B cell (primary cell): ENCODE data around the gene NPHP4. TPM values are rescaled to one million over a fixed set of nuclear protein-coding genes. Genes with fewer than 3 reads are reported as not detected.

Experiments used
- ATAC-seq: fragments of 200-7000 bp; cut with Tn5 transposase; one replicate; pipeline ENCODE4 v1.10.0; 2021; ENCODE audit warnings: low read depth, mild to moderate bottlenecking, moderate number of reproducible peaks, moderate library complexity
- CTCF ChIA-PET: fragments of 350-600 bp; sonication (Branson Sonifier 250); formaldehyde crosslinking; loops from one replicate; lab custom pipeline; 2021; ENCODE audit warnings: antibody characterized with exemption, inconsistent platforms; lab: Charles Lee
- POLR2A ChIA-PET: fragments of 350-600 bp; sonication (Branson Sonifier 250); formaldehyde crosslinking; loops from one replicate; lab custom pipeline; 2021; ENCODE audit warnings: antibody characterized with exemption; lab: Charles Lee
- DNase-seq: peaks from one replicate; pipeline ENCODE4 v3.0.0; 2013
- H2AFZ ChIP-seq: 2 replicates; pipeline ENCODE4 v1.6.1; 2012; ENCODE audit warnings: mild to moderate bottlenecking, low read depth, low read length; ENCODE audit not compliant: insufficient read depth, poor library complexity, severe bottlenecking
- H3K27ac ChIP-seq, 2 donors: 1 replicate in 1 of 2; 2 replicates in 1 of 2; pipeline ENCODE4 v1.5.1; 2012 to 2013; ENCODE audit warnings: low read length in 2 of 2, mild to moderate bottlenecking in 2 of 2, moderate library complexity in 1 of 2
- H3K27me3 ChIP-seq, 4 experiments: fragments of 200-600 bp in 1 of 4; sonication (generic) in 1 of 4; replicated peaks in 1 of 4; 1 replicate in 2 of 4; 2 replicates in 2 of 4; pipeline versions ENCODE4 v1.6.1 to v1.7.0; 2013 to 2016; ENCODE audit warnings: low read length in 3 of 4, mild to moderate bottlenecking in 2 of 4, mixed read lengths in 1 of 4, moderate library complexity in 1 of 4; ENCODE audit not compliant: insufficient read depth in 4 of 4, control insufficient read depth in 3 of 4; ENCODE audit errors: control extremely low read depth in 1 of 4
- H3K36me3 ChIP-seq, 2 experiments: replicated peaks in 1 of 2; 1 replicate in 1 of 2; 2 replicates in 1 of 2; pipeline versions ENCODE4 v1.6.1 to v1.7.1; 2013; ENCODE audit warnings: low read length in 1 of 2; ENCODE audit not compliant: insufficient read depth in 2 of 2, control insufficient read depth in 1 of 2; ENCODE audit errors: control extremely low read depth in 1 of 2, extremely low read depth in 1 of 2
- H3K4me1 ChIP-seq, 2 donors: fragments of 200-600 bp in 1 of 2; sonication (generic) in 1 of 2; 1 replicate in 1 of 2; 2 replicates in 1 of 2; pipeline versions ENCODE4 v1.5.1 to v1.6.1; 2013 to 2017; ENCODE audit warnings: low read length in 2 of 2; ENCODE audit not compliant: control insufficient read depth in 2 of 2, insufficient read depth in 2 of 2
- H3K4me2 ChIP-seq: replicated peaks from 2 replicates; pipeline ENCODE3; 2012; ENCODE audit warnings: mild to moderate bottlenecking, low read depth, low read length; ENCODE audit not compliant: poor library complexity, severe bottlenecking
- H3K4me3 ChIP-seq, 5 experiments: fragments of 200-600 bp in 1 of 5; sonication (generic) in 1 of 5; 1 replicate in 3 of 5; 2 replicates in 2 of 5; pipeline versions ENCODE4 v1.5.1 to v1.7.0; 2011 to 2016; ENCODE audit warnings: low read length in 4 of 5, mild to moderate bottlenecking in 4 of 5, low read depth in 2 of 5, control low read depth in 1 of 5, moderate library complexity in 1 of 5; ENCODE audit not compliant: insufficient read depth in 1 of 5; ENCODE audit errors: control extremely low read depth in 1 of 5, extremely low read depth in 1 of 5
- H3K79me2 ChIP-seq: fragments of 200-600 bp; sonication (generic); one replicate; pipeline ENCODE4 v1.6.0; 2016; ENCODE audit warnings: low read length; ENCODE audit not compliant: control insufficient read depth, insufficient read depth
- H3K9ac ChIP-seq: fragments of 200-600 bp; sonication (generic); 2 replicates; pipeline ENCODE4 v1.6.1; 2017; ENCODE audit warnings: mild to moderate bottlenecking, low read length, moderate library complexity
- H3K9me3 ChIP-seq, 3 donors: one replicate each; pipeline versions ENCODE4 v1.6.1 to v1.7.1; 2013; ENCODE audit warnings: low read length in 2 of 3; ENCODE audit not compliant: control insufficient read depth in 2 of 3, insufficient read depth in 1 of 3; ENCODE audit errors: control extremely low read depth in 1 of 3
- H4K20me1 ChIP-seq: 2 replicates; pipeline ENCODE4 v1.6.0; 2012; ENCODE audit warnings: mild to moderate bottlenecking, low read length; ENCODE audit not compliant: insufficient read depth, control insufficient read depth, poor library complexity, severe bottlenecking
- H3K27ac Mint-ChIP-seq: one replicate; pipeline ENCODE4 v1.8.0; 2021; ENCODE audit warnings: mixed read lengths
- H3K27me3 Mint-ChIP-seq: one replicate; pipeline ENCODE4 v1.8.0; 2021; ENCODE audit warnings: mixed read lengths
- H3K4me1 Mint-ChIP-seq: one replicate; pipeline ENCODE4 v1.8.0; 2021; ENCODE audit warnings: mixed read lengths
- H3K4me3 Mint-ChIP-seq: one replicate; pipeline ENCODE4 v1.8.0; 2021; ENCODE audit warnings: mixed read lengths
- H3K9me3 Mint-ChIP-seq: one replicate; pipeline ENCODE4 v1.8.0; 2022; ENCODE audit warnings: mixed read lengths; ENCODE audit not compliant: insufficient read depth
- CTCF ChIP-seq: fragments of 200-600 bp; IDR thresholded peaks from one replicate; pipeline ENCODE4 v1.8.0; 2022; ENCODE audit warnings: antibody characterized with exemption, mild to moderate bottlenecking
- EZH2 ChIP-seq: IDR thresholded peaks from 2 replicates; pipeline ENCODE4 v1.6.1; 2012; ENCODE audit warnings: borderline replicate concordance, low read depth, mild to moderate bottlenecking, moderate library complexity, low read length; ENCODE audit not compliant: insufficient read depth, poor library complexity, severe bottlenecking
- WGBS: methylation state at CpG from one replicate; pipeline ENCODE4 v1.1.5; 2013; ENCODE audit warnings: missing lambda C conversion rate; ENCODE audit not compliant: insufficient coverage; 5-methylcytosine and 5-hydroxymethylcytosine counted together
- intact Hi-C: fragments of 100-400 bp; cut with micrococcal nuclease; formaldehyde crosslinking; loops from one replicate; pipeline ENCODE4 v1.10.0; 2022
- polyA plus RNA-seq: library from polyadenylated mRNA; depleted of rRNA; stranded (reverse); fragments of >200 nt; gene quantifications from 2 replicates; pipeline ENCODE4 v1.2.3, GENCODE V29; 2012
- total RNA-seq, 2 donors: library from RNA; stranded (reverse); fragments of 120-200 nt in 1 of 2; gene quantifications; 1 replicate in 1 of 2; 2 replicates in 1 of 2; pipeline versions ENCODE4 v1.2.3 to v1.2.4, GENCODE V29; 2013 to 2022

Gene NPHP4
- total and polyA plus RNA-seq, 2 donors (not counting 1 experiment from before 2014, with no cell fraction given) = 6.5 to 14.8 TPM

DNA sequence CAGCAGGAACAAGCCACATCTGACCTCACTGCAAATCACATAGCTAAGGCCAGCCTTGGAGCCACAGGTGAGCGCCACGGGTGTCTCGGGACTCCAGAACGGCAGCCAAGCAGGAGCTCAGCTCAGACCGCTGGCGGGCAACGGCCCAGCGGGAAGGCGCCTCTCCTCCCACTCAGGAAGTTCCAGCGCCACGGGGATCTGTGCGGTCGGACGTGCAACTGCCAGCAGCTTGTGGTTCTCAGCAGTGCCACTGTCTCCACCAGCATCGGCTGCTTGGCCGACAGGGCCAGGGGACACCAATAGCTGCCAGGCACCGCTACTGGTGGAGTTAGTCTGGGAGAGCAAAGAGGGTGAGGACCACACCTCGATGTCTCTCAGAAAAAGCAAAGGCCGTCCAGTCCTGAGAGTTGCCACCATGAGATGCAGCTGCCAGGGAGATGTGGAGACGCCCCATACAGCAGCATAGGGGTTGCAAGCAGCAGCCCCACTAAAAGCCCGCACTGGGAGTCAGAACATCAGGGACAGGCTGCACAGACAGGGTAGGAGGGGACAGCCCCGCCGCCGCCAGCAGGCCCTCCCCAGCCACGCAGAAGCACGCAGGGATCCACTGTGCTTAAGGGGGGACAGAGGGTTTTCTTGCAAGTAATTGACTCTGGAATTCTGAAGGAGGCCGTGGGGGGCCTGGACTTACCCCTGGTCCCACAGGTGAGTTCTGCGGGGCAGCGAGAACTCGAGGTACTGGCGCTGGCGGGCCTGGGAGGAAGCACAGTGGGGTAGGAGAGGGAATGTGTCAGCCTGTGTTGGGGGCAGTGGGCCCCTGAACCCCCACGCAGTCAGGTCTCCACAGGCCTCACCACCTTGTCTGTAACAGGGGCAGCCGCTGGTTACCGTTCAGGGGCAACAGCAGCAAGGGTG lies 83.5 kb downstream of the NPHP4 start:
- WGBS = 96% methylated on average over 30 of the region's 35 CpGs
- Histone ChIP-seq H3K27ac (no peak overlapping the region), H3K36me3 (no peaks in the 10 kb centered on the region), H3K9me3 (no peaks in the 10 kb centered on the region), H3K9ac (no peak overlapping the region), H3K4me1 (no peaks in the 10 kb centered on the region), H3K79me2 (no peaks in the 10 kb centered on the region), H3K4me2 (no peak overlapping the region), H3K27me3 (no peaks in the 10 kb centered on the region), H4K20me1 (no peaks in the 10 kb centered on the region), H3K4me3 (no peak overlapping the region), H2AFZ (no peak overlapping the region)
- ChIA-PET POLR2A (no interaction called here), CTCF (interaction anchor here (0.8 kb wide), 1 partner anchor 11 kb away, joined by 3 read pairs; no protein-coding TSS in a partner anchor)
- ATAC-seq (no peak), DNase-seq (no peak)
- H3K27me3 Mint-ChIP-seq = no peaks in the 10 kb centered on the region
- no peak overlapping the region for H3K27ac Mint-ChIP-seq
- TF ChIP-seq EZH2 (no peak), CTCF (no peak)
- no peaks in the 10 kb centered on the region for H3K9me3 Mint-ChIP-seq
- no peak overlapping the region for H3K4me3 Mint-ChIP-seq
- intact Hi-C loops = no loop called here
- no peaks in the 10 kb centered on the region for H3K4me1 Mint-ChIP-seq

DNA sequence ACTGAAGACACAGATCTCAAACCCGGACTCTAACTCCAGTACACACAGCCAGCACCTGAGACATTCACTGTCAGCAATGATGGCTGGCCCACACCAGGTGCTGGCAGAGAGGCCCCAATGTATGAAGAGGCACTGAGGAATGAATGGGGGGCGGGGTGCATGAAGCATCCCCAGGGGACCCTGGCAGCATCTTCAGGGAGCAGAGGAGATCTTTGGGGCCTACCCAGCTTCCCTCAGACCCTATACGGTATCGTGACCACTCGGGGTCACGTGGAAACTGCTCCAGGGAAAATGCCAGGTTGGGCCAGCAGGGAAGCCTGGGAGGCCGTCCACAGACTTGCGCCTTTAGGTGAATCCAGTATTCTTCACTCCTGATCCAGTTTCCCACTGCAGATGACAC lies 84.3 kb downstream of the NPHP4 start:
- Histone ChIP-seq H3K27me3 (no peaks in the 10 kb centered on the region), H3K27ac (no peak overlapping the region), H3K9ac (no peak overlapping the region), H3K4me2 (no peak overlapping the region), H3K4me1 (no peaks in the 10 kb centered on the region), H3K4me3 (no peak overlapping the region), H2AFZ (no peak overlapping the region), H3K36me3 (no peaks in the 10 kb centered on the region), H3K9me3 (no peaks in the 10 kb centered on the region), H4K20me1 (no peaks in the 10 kb centered on the region), H3K79me2 (no peaks in the 10 kb centered on the region)
- H3K9me3 Mint-ChIP-seq = no peaks in the 10 kb centered on the region
- ChIA-PET POLR2A (no interaction called here), CTCF (interaction anchor here (0.8 kb wide), 1 partner anchor 12 kb away, joined by 3 read pairs; no protein-coding TSS in a partner anchor)
- intact Hi-C loops = no loop called here
- ATAC-seq (no peak), DNase-seq (no peak)
- TF ChIP-seq CTCF = no peak
- TF ChIP-seq EZH2 = no peak
- H3K27ac Mint-ChIP-seq = no peak overlapping the region
- no peaks in the 10 kb centered on the region for H3K4me1 Mint-ChIP-seq
- 99% methylated on average over 7 of the region's 8 CpGs for WGBS
- no peaks in the 10 kb centered on the region for H3K27me3 Mint-ChIP-seq
- no peak overlapping the region for H3K4me3 Mint-ChIP-seq
